Right lung (tissue), 5 donors: ENCODE results near the gene HIVEP1. TPM values are rescaled to one million over a fixed set of nuclear protein-coding genes. Genes with fewer than 3 reads are reported as not detected.
"Not testable (repeated sequence)": the region's sequence is repeated elsewhere in the genome, so short reads cannot be mapped to it uniquely, and the experiment has no call there.

Experiments
- DNase-seq, 2 donors: peaks; one replicate each; pipeline ENCODE4 v3.0.0-alpha.2; 2013
- polyA plus RNA-seq, 5 donors: library from polyadenylated mRNA; unstranded; fragments of 120-200 nt; gene quantifications; one replicate each; pipeline versions ENCODE4 v1.2.1 to v1.2.3, GENCODE V29; 2013; ENCODE audit warnings: inconsistent platforms in 1 of 5, low replicate concordance in 1 of 5; ENCODE audit not compliant: insufficient read length in 5 of 5, insufficient read depth in 1 of 5

The HIVEP1 gene
- polyA plus RNA-seq, 5 donors = 21.5 to 28.7 (median 26.7) TPM

GRCh38 chr6:12083302-12083701 is 71.2 kb downstream of the HIVEP1 start:
- DNase-seq = no peak

GRCh38 chr6:12083763-12084162 is 71.7 kb downstream of the HIVEP1 start:
- no peak for DNase-seq

GRCh38 chr6:12084681-12085080 is 72.6 kb downstream of the HIVEP1 start:
- DNase-seq = no peak

GRCh38 chr6:12088531-12088930 is 76.4 kb downstream of the HIVEP1 start:
- DNase-seq = no peak

GRCh38 chr6:12090714-12091113 is 78.6 kb downstream of the HIVEP1 start:
- no peak for DNase-seq

GRCh38 chr6:12092762-12093161 is 80.7 kb downstream of the HIVEP1 start:
- DNase-seq = no peak

- no peak for DNase-seq
Measured at GRCh38 chr6:12094689-12095088, 82.6 kb downstream of the HIVEP1 start.

- DNase-seq = no peak
Measured at GRCh38 chr6:12096342-12096741, 84.2 kb downstream of the HIVEP1 start.

GRCh38 chr6:12097791-12098190 is 85.7 kb downstream of the HIVEP1 start:
- no peak for DNase-seq

- DNase-seq = no peak
Measured at GRCh38 chr6:12099623-12100338, 87.7 kb downstream of the HIVEP1 start.

- DNase-seq = no peak
Measured at GRCh38 chr6:12101048-12101447, 88.9 kb downstream of the HIVEP1 start.

- no peak for DNase-seq
Measured at GRCh38 chr6:12101653-12102312, 89.7 kb downstream of the HIVEP1 start.

- no peak for DNase-seq
Measured at GRCh38 chr6:12102350-12102749, 90.2 kb downstream of the HIVEP1 start.

- no peak for DNase-seq
Measured at GRCh38 chr6:12103158-12103557, 91.0 kb downstream of the HIVEP1 start.

- no peak for DNase-seq
Measured at GRCh38 chr6:12105271-12105670, 93.2 kb downstream of the HIVEP1 start.

GRCh38 chr6:12108376-12108775 is 96.3 kb downstream of the HIVEP1 start:
- DNase-seq = not testable (repeated sequence)

- DNase-seq = no peak
Measured at GRCh38 chr6:12110523-12111362, 98.6 kb downstream of the HIVEP1 start.

- no peak for DNase-seq
Measured at GRCh38 chr6:12111363-12111670, 99.2 kb downstream of the HIVEP1 start.

- no peak for DNase-seq
Measured at GRCh38 chr6:12112540-12113189, 100.6 kb downstream of the HIVEP1 start.

- no peak for DNase-seq
Measured at GRCh38 chr6:12113190-12113577, 101.1 kb downstream of the HIVEP1 start.

GRCh38 chr6:12114055-12114503 is 102.0 kb downstream of the HIVEP1 start:
- no peak for DNase-seq

- DNase-seq = no peak
Measured at GRCh38 chr6:12115001-12115400, 102.9 kb downstream of the HIVEP1 start.
